ENCODE results near the gene ARCN1.

ARCN1 gene

GRCh38 chr11:118606157-118606843 lies 34.1 kb downstream of the ARCN1 start:
- ChIA-PET CTCF (interaction anchor here (0.6 to 8.9 kb wide), 13 partner anchors 13 to 83 kb away, joined by 3 to 138 read pairs (median 4); no protein-coding TSS in a partner anchor), POLR2A (interaction anchor here (8.5 kb wide), 1 partner anchor 14 kb away, joined by 172 read pairs; no protein-coding TSS in a partner anchor)
- no peak for DNase-seq (ENCODE audit: low read depth, low spot score)
- no peak for TF ChIP-seq CTCF (IDR thresholded peaks at IDR 0.05; ENCODE audit: insufficient read depth, low read length, missing control alignments)
- H3K4me3 ChIP-seq (ENCODE audit: low read depth, low read length): no peak overlapping the region

GRCh38 chr11:118606844-118607228 lies 34.6 kb downstream of the ARCN1 start:
- CTCF ChIA-PET: interaction anchor here (0.6 to 8.9 kb wide), 14 partner anchors 13 to 83 kb away, joined by 3 to 138 read pairs (median 4); no protein-coding TSS in a partner anchor
- no peak for DNase-seq (ENCODE audit: low read depth, low spot score)
- TF ChIP-seq CTCF (IDR thresholded peaks at IDR 0.05; ENCODE audit: insufficient read depth, low read length, missing control alignments): no peak
- POLR2A ChIA-PET: interaction anchor here (0.5 to 8.5 kb wide), 5 partner anchors 10 to 410 kb away, joined by 3 to 172 read pairs (median 3); no protein-coding TSS in a partner anchor
- no peak overlapping the region for H3K4me3 ChIP-seq (ENCODE audit: low read depth, low read length)

GRCh38 chr11:118607401-118608359 lies 35.5 kb downstream of the ARCN1 start, which contains the start of gene PHLDB1:
Gene PHLDB1 (plus strand): TSS chr11:118607615. CDS start chr11:118613837, 6,222 bp downstream.
- ChIA-PET POLR2A (interaction anchor here (0.5 to 8.5 kb wide), 6 partner anchors 9 to 409 kb away, joined by 3 to 172 read pairs (median 4); partner anchors contain the start of gene ARCN1), CTCF (interaction anchor here (0.8 to 8.9 kb wide), 13 partner anchors 14 to 59 kb away, joined by 3 to 138 read pairs (median 4); no protein-coding TSS in a partner anchor)
- peak within 1 kb of the TSS; percentile 80 for H3K4me3 ChIP-seq (ENCODE audit: low read depth, low read length)
- no peak for DNase-seq (ENCODE audit: low read depth, low spot score)
- peak; percentile 79 for TF ChIP-seq CTCF (IDR thresholded peaks at IDR 0.05; ENCODE audit: insufficient read depth, low read length, missing control alignments)

GRCh38 chr11:118608360-118609227 lies 36.4 kb downstream of the ARCN1 start:
- ChIA-PET CTCF (interaction anchor here (0.8 to 8.9 kb wide), 8 partner anchors 15 to 322 kb away, joined by 3 to 138 read pairs (median 8); no protein-coding TSS in a partner anchor), POLR2A (interaction anchor here (0.6 to 8.5 kb wide), 6 partner anchors 12 to 54 kb away, joined by 3 to 172 read pairs (median 6); partner anchors contain the start of gene ARCN1)
- peak overlapping the region; percentile 80 for H3K4me3 ChIP-seq (ENCODE audit: low read depth, low read length)
- DNase-seq (ENCODE audit: low read depth, low spot score): no peak
- TF ChIP-seq CTCF (IDR thresholded peaks at IDR 0.05; ENCODE audit: insufficient read depth, low read length, missing control alignments): no peak

- POLR2A ChIA-PET: interaction anchor here (1.1 to 8.5 kb wide), 4 partner anchors 11 to 53 kb away, joined by 5 to 172 read pairs (median 6); partner anchors contain the start of gene ARCN1
These were observed 37.4 kb downstream of the ARCN1 start for GRCh38 chr11:118609380-118610224.

More at GRCh38 chr11:118609380-118610224, 37.4 kb downstream of the ARCN1 start:
- TF ChIP-seq CTCF (IDR thresholded peaks at IDR 0.05; ENCODE audit: insufficient read depth, low read length, missing control alignments): no peak
- DNase-seq (ENCODE audit: low read depth, low spot score): no peak
- H3K4me3 ChIP-seq (ENCODE audit: low read depth, low read length): peak overlapping the region; percentile 80
- CTCF ChIA-PET: interaction anchor here (0.6 to 8.9 kb wide), 8 partner anchors 8 to 321 kb away, joined by 3 to 138 read pairs (median 4); no protein-coding TSS in a partner anchor

Measured in AG04449 (cell line).